ENCODE measurements around the gene TTLL9.
A peak's percentile ranks its signal among the peaks of the same experiment; 100 is the strongest.
"Not testable (repeated sequence)": the region's sequence is repeated elsewhere in the genome, so short reads cannot be mapped to it uniquely, and the experiment has no call there.

The TTLL9 gene

GRCh38 chr20:31890646-31891045 is 20.2 kb downstream of the TTLL9 start:
- no peak for DNase-seq

GRCh38 chr20:31894980-31895675 is 24.7 kb downstream of the TTLL9 start:
- DNase-seq = peak; percentile 8

- no peak for DNase-seq
Observed at GRCh38 chr20:31896049-31896448, 25.6 kb downstream of the TTLL9 start.

GRCh38 chr20:31897541-31897940 is 27.1 kb downstream of the TTLL9 start:
- no peak for DNase-seq

- no peak for DNase-seq
Observed at GRCh38 chr20:31901615-31902014, 31.2 kb downstream of the TTLL9 start.

GRCh38 chr20:31903627-31904386 is 33.4 kb downstream of the TTLL9 start:
- DNase-seq = no peak

GRCh38 chr20:31906001-31906400 is 35.6 kb downstream of the TTLL9 start:
- DNase-seq = no peak

- no peak for DNase-seq
Observed at GRCh38 chr20:31907046-31907445, 36.6 kb downstream of the TTLL9 start.

- DNase-seq = no peak
Observed at GRCh38 chr20:31908016-31908415, 37.6 kb downstream of the TTLL9 start.

GRCh38 chr20:31908424-31908823 is 38.0 kb downstream of the TTLL9 start:
- DNase-seq = no peak

GRCh38 chr20:31909253-31910070 is 39.0 kb downstream of the TTLL9 start:
- no peak for DNase-seq

- DNase-seq = no peak
Observed at GRCh38 chr20:31910071-31910803, 39.8 kb downstream of the TTLL9 start.

- DNase-seq = no peak
Observed at GRCh38 chr20:31913431-31914157, 43.2 kb downstream of the TTLL9 start.

GRCh38 chr20:31914170-31914569 is 43.7 kb downstream of the TTLL9 start:
- no peak for DNase-seq

- no peak for DNase-seq
Observed at GRCh38 chr20:31915491-31916280, 45.3 kb downstream of the TTLL9 start.

GRCh38 chr20:31916708-31917107 is 46.3 kb downstream of the TTLL9 start:
- DNase-seq = no peak

GRCh38 chr20:31917962-31918412 is 47.6 kb downstream of the TTLL9 start:
- not testable (repeated sequence) for DNase-seq

GRCh38 chr20:31918466-31919105 is 48.2 kb downstream of the TTLL9 start:
- no peak for DNase-seq

GRCh38 chr20:31919410-31920155 is 49.1 kb downstream of the TTLL9 start:
- no peak for DNase-seq

All from fibroblast of skin of abdomen (primary cell).